GM18519 (cell line): ENCODE data around the gene MEF2D.

Experiments
- ATAC-seq: cut with Tn5 transposase; IDR thresholded peaks from one replicate; pipeline ENCODE4 v1.9.1; 2021; ENCODE audit warnings: mild to moderate bottlenecking, moderate library complexity; ENCODE audit not compliant: unreplicated experiment, low FRiP score

Gene MEF2D

GRCh38 chr1:156451505-156452160 is 48.9 kb downstream of the MEF2D start:
- no peak for ATAC-seq

- no peak for ATAC-seq
These were observed 52.2 kb downstream of the MEF2D start for GRCh38 chr1:156448134-156448967.

GRCh38 chr1:156445789-156446263 is 54.7 kb downstream of the MEF2D start:
- no peak for ATAC-seq

- no peak for ATAC-seq
These were observed 56.1 kb downstream of the MEF2D start for GRCh38 chr1:156444407-156445001.

GRCh38 chr1:156443286-156443685 is 57.3 kb downstream of the MEF2D start:
- ATAC-seq, result no peak

- ATAC-seq, result no peak
These were observed 59.7 kb downstream of the MEF2D start for GRCh38 chr1:156440654-156441437.

- ATAC-seq, result no peak
These were observed 60.8 kb downstream of the MEF2D start for GRCh38 chr1:156439777-156440183.

- ATAC-seq, result no peak
These were observed 61.4 kb downstream of the MEF2D start for GRCh38 chr1:156439036-156439776.

GRCh38 chr1:156438278-156438987 is 62.1 kb downstream of the MEF2D start:
- no peak for ATAC-seq

GRCh38 chr1:156437037-156437867 is 63.3 kb downstream of the MEF2D start:
- no peak for ATAC-seq

- no peak for ATAC-seq
These were observed 64.2 kb downstream of the MEF2D start for GRCh38 chr1:156436141-156437036.

- ATAC-seq, result no peak
These were observed 64.9 kb downstream of the MEF2D start for GRCh38 chr1:156435545-156436140.

- ATAC-seq, result no peak
These were observed 65.5 kb downstream of the MEF2D start for GRCh38 chr1:156434989-156435544.

- ATAC-seq, result no peak
These were observed 67.0 kb downstream of the MEF2D start for GRCh38 chr1:156433602-156434001.

GRCh38 chr1:156433032-156433431 is 67.5 kb downstream of the MEF2D start:
- ATAC-seq, result no peak

GRCh38 chr1:156432669-156433018 is 67.9 kb downstream of the MEF2D start:
- no peak for ATAC-seq
